K562 (cell line): ENCODE data around the gene BLZF1. TPM values are rescaled to one million over a fixed set of nuclear protein-coding genes. Genes with fewer than 3 reads are reported as not detected.

ENCODE experiments used
- ATAC-seq: fragments of 200-7000 bp; cut with Tn5 transposase; 3 replicates; pipeline ENCODE4 v1.9.1; 2020; ENCODE audit warnings: moderate library complexity
- BruUV-seq: library from RNA; stranded (reverse); fragments of 400-500 nt; replicated peaks from 2 replicates; lab custom pipeline; 2021; lab: Mats Ljungman, UMichigan
- CTCF ChIA-PET: fragments of 300-600 bp; formaldehyde crosslinking; extraction: SDS; loops from one replicate; lab custom pipeline; 2021; ENCODE audit warnings: low intra/inter-chr PET ratio; lab: Yijun Ruan, JAX
- POLR2A ChIA-PET: fragments of 300-600, 350-650 bp; sonication (Branson Sonifier 250); formaldehyde crosslinking; extraction: SDS; loops from one replicate; lab custom pipeline; 2021; ENCODE audit warnings: antibody characterized with exemption, inconsistent platforms; lab: Yijun Ruan, JAX
- DNase-seq, 4 experiments: peaks; one replicate each; pipeline versions ENCODE4 v3.0.0 to v3.0.0-alpha.2; 2011 to 2018; ENCODE audit warnings: low spot score in 3 of 4, mixed read lengths in 3 of 4; ENCODE audit errors: extremely low read depth in 1 of 4
- FAIRE-seq: peaks from 2 replicates; lab custom pipeline; 2011; peaks lifted over from hg19 to GRCh38; lab: Jason Lieb, UNC
- H2AFZ ChIP-seq: 2 replicates; pipeline ENCODE4 v1.6.0; 2011; ENCODE audit warnings: low read depth, low read length, control low read depth, inconsistent platforms
- H3K27ac ChIP-seq: fragments of 200-600 bp; 3 replicates; pipeline ENCODE4 v1.8.0; 2011; ENCODE audit warnings: low read depth, mild to moderate bottlenecking, control low read depth, inconsistent platforms, low read length, moderate library complexity, mixed read lengths; ENCODE audit errors: extremely low read depth
- H3K27me3 ChIP-seq, 2 experiments: fragments of 300-600 bp in 1 of 2; 2 replicates in 1 of 2; 3 replicates in 1 of 2; pipeline versions ENCODE4 v1.6.0 to v1.8.0; 2011; ENCODE audit warnings: inconsistent platforms in 2 of 2, low read length in 2 of 2, mild to moderate bottlenecking in 1 of 2, mixed read lengths in 1 of 2, moderate library complexity in 1 of 2; ENCODE audit not compliant: control insufficient read depth in 2 of 2, insufficient read depth in 2 of 2
- H3K36me3 ChIP-seq: fragments of 300-600 bp; 3 replicates; pipeline ENCODE4 v1.8.0; 2011; ENCODE audit warnings: mild to moderate bottlenecking, low read length, inconsistent platforms; ENCODE audit not compliant: control insufficient read depth, insufficient read depth
- H3K4me1 ChIP-seq, 2 experiments: fragments of 200-600 bp in 1 of 2; replicated peaks in 1 of 2; 2 replicates in 1 of 2; 3 replicates in 1 of 2; pipeline versions ENCODE4 v1.5.1 to v1.8.0; 2011; ENCODE audit warnings: inconsistent platforms in 2 of 2, low read length in 2 of 2, mild to moderate bottlenecking in 1 of 2, mixed read lengths in 1 of 2, moderate library complexity in 1 of 2; ENCODE audit not compliant: control insufficient read depth in 2 of 2, insufficient read depth in 2 of 2
- H3K4me2 ChIP-seq: 2 replicates; pipeline ENCODE4 v1.6.1; 2011; ENCODE audit warnings: low read length, control low read depth, inconsistent platforms, mixed read lengths; ENCODE audit not compliant: insufficient read depth
- H3K4me3 ChIP-seq: fragments of 200-600 bp; sonication (generic), shearing (Covaris generic); 2 replicates; pipeline ENCODE4 v1.5.1; 2016; ENCODE audit warnings: control low read depth, inconsistent platforms
- H3K79me2 ChIP-seq: fragments of 200-600 bp; 3 replicates; pipeline ENCODE4 v1.8.0; 2011; ENCODE audit warnings: low read length, inconsistent platforms; ENCODE audit not compliant: control insufficient read depth, insufficient read depth
- H3K9ac ChIP-seq, 2 experiments: 2 replicates each; pipeline versions ENCODE4 v1.6.0 to v1.6.1; 2011; ENCODE audit warnings: low read depth in 2 of 2, low read length in 2 of 2, control low read depth in 1 of 2, inconsistent platforms in 1 of 2, mild to moderate bottlenecking in 1 of 2, mixed read lengths in 1 of 2; ENCODE audit not compliant: insufficient read depth in 1 of 2
- H3K9me1 ChIP-seq: one replicate; pipeline ENCODE4 v1.6.0; 2011; ENCODE audit warnings: inconsistent platforms, mild to moderate bottlenecking, low read length, moderate library complexity; ENCODE audit not compliant: control insufficient read depth, insufficient read depth
- H3K9me3 ChIP-seq: replicated peaks from 2 replicates; pipeline ENCODE4 v1.5.1; 2011; ENCODE audit warnings: low read depth, low read length, inconsistent platforms; ENCODE audit not compliant: control insufficient read depth, insufficient read depth
- H4K20me1 ChIP-seq: replicated peaks from 2 replicates; pipeline ENCODE4 v1.6.1; 2011; ENCODE audit warnings: low read length, inconsistent platforms, mixed read lengths; ENCODE audit not compliant: control insufficient read depth, insufficient read depth
- ETV6 ChIP-seq, 3 experiments: fragments of 150-350 bp in 1 of 3; sonication (generic) in 1 of 3; formaldehyde crosslinking in 1 of 3; IDR thresholded peaks; 2 replicates each; pipeline versions ENCODE4 v1.6.1 to v1.8.0; 2014 to 2022; ENCODE audit warnings: borderline replicate concordance in 2 of 3, low read depth in 2 of 3, antibody characterized with exemption in 1 of 3, low read length in 1 of 3, mild to moderate bottlenecking in 1 of 3, missing genetic modification reagents in 1 of 3
- LCOR ChIP-seq: sonication (generic); formaldehyde crosslinking; IDR thresholded peaks from 2 replicates; pipeline ENCODE4 v1.8.0; 2022; ENCODE audit warnings: mild to moderate bottlenecking, missing genetic modification reagents
- MGA ChIP-seq: fragments of 450-650 bp; IDR thresholded peaks from 2 replicates; pipeline ENCODE4 v1.6.1; 2016; ENCODE audit warnings: mild to moderate bottlenecking, moderate library complexity
- SIN3A ChIP-seq, 2 experiments: fragments of 150-350 bp in 1 of 2; IDR thresholded peaks; 2 replicates each; pipeline ENCODE4 v1.6.1; 2011 to 2016; ENCODE audit warnings: borderline replicate concordance in 2 of 2, low read depth in 2 of 2, low read length in 2 of 2, mild to moderate bottlenecking in 2 of 2, moderate library complexity in 2 of 2; ENCODE audit not compliant: control insufficient read depth in 1 of 2
- SRSF1 ChIP-seq: fragments of 200-400 bp; formaldehyde crosslinking; IDR thresholded peaks from 2 replicates; pipeline ENCODE4 v1.6.1; 2017; ENCODE audit warnings: mild to moderate bottlenecking, low read depth, low read length, moderate library complexity
- ZNF24 ChIP-seq: fragments of 450-650 bp; IDR thresholded peaks from 2 replicates; pipeline ENCODE4 v1.6.1; 2016
- ZNF316 ChIP-seq: fragments of 450-650 bp; IDR thresholded peaks from 2 replicates; pipeline ENCODE4 v1.6.1; 2016
- ZNF41 ChIP-seq: fragments of 250-450 bp; sonication (Bioruptor Pico); conservative IDR thresholded peaks from 2 replicates; pipeline ENCODE4 v1.4.0; 2020; ENCODE audit warnings: mild to moderate bottlenecking
- WGBS: fragments of 100-300 bp; shearing (Covaris generic); methylation state at CpG from one replicate; pipeline ENCODE4 v1.1.6; 2016; ENCODE audit warnings: low coverage, mixed read lengths; ENCODE audit not compliant: insufficient coverage; ENCODE audit errors: missing lambda C conversion rate; 5-methylcytosine and 5-hydroxymethylcytosine counted together
- in situ Hi-C: fragments of 300-500 bp; cut with MboI; formaldehyde crosslinking; loops from 4 replicates; pipeline ENCODE4 v1.15.0; 2018; ENCODE audit warnings: inconsistent platforms, mixed read lengths
- intact Hi-C: fragments of 100-400 bp; cut with micrococcal nuclease; formaldehyde crosslinking; loops from 2 replicates; pipeline ENCODE4 v1.14.2; 2022
- polyA plus RNA-seq, 8 experiments: library from polyadenylated mRNA; depleted of rRNA in 4 of 8; stranded (reverse) in 5 of 8; unstranded in 3 of 8; fragments of >200 nt; fragmentation: Nextera tagmentation in 2 of 8; fragmentation: Illumina TruSeq in 1 of 8; extraction: Ambion mirVana in 2 of 8; extraction: Trizol in 1 of 8; gene quantifications; 2 replicates each; pipeline versions ENCODE4 v1.2.1 to v1.2.3, GENCODE V29; 2011 to 2014; ENCODE audit warnings: inconsistent platforms in 1 of 8, missing spikeins in 1 of 8
- total RNA-seq, 7 experiments: library from RNA; depleted of rRNA in 6 of 7; stranded (reverse); fragments of >200 nt in 6 of 7; fragmentation: Illumina TruSeq in 2 of 7; extraction: Trizol in 2 of 7; gene quantifications; 2 replicates each; pipeline versions ENCODE4 v1.2.1 to v1.2.3, GENCODE V29; 2011 to 2021; ENCODE audit warnings: low replicate concordance in 1 of 7
- TF ChIP-seq, protein P1 (sequence below): fragments of 250-450 bp; sonication (Bioruptor Pico); IDR thresholded peaks from 2 replicates; pipeline ENCODE4 v1.8.0; 2021; ENCODE audit warnings: mild to moderate bottlenecking, moderate library complexity

BLZF1 gene
- total and polyA plus RNA-seq, 9 of the 15 experiments (the other 6 are each of a cell fraction or from before 2014, with no cell fraction given): 20.5 to 32.8 (median 25.3) TPM

GRCh38 chr1:169338617-169339016, 29.4 kb upstream of the BLZF1 start:
- Histone ChIP-seq H2AFZ (peak overlapping the region; percentile 5), H3K4me1 (peaks cover 3 to 9% of the 10 kb centered on the region in 2 experiments; a peak in 3 of 5 replicates), H3K4me2 (peak overlapping the region; percentile 21; the same call in 1 of the 2 replicates), H3K27me3 (no peaks in the 10 kb centered on the region), H4K20me1 (no peaks in the 10 kb centered on the region), H3K4me3 (no peak overlapping the region), H3K9ac (peak overlapping the region in 1 of 2 experiments; percentile 4; a peak in 1 of 4 replicates), H3K79me2 (no peaks in the 10 kb centered on the region), H3K9me3 (no peaks in the 10 kb centered on the region; the same call in 1 of the 2 replicates), H3K27ac (peak overlapping the region; percentile 37; the same call in 1 of the 3 replicates), H3K9me1 (no peaks in the 10 kb centered on the region), H3K36me3 (no peaks in the 10 kb centered on the region; the same call in 2 of the 3 replicates)
- no TSS peak for BruUV-seq
- WGBS: 9% methylated on average over 2 of the region's 2 CpGs
- intact Hi-C loops: loop anchor here (2.0 kb wide), 1 partner anchor 26 kb away; no protein-coding TSS in a partner anchor
- POLR2A ChIA-PET: interaction anchor here (0.9 to 2.6 kb wide), 4 partner anchors 8 to 27 kb away, joined by 3 to 8 read pairs (median 4); no protein-coding TSS in a partner anchor
- DNase-seq (peak in 1 of 4 experiments; percentile 47), ATAC-seq (peak; percentile 74), FAIRE-seq (peak; percentile 49)
- in situ Hi-C loops: no loop called here
- CTCF ChIA-PET: no interaction called here
- TF ChIP-seq MGA (no peak), LCOR (CRISPR knock-in tag) (no peak), ZNF24 (no peak; the same call in 1 of the 2 replicates), ZNF316 (peak; percentile 85), SRSF1 (no peak), ZNF41 (CRISPR knock-in tag) (no peak), SIN3A (IDR thresholded peaks at IDR 0.05; ENCODE audit: borderline replicate concordance in 2 of 2, control insufficient read depth in 1 of 2, low read depth in 2 of 2, low read length in 2 of 2) (no peak), ETV6 (IDR thresholded peaks at IDR 0.05; ENCODE audit: borderline replicate concordance in 1 of 2, low read depth in 2 of 2, low read length in 1 of 2) (no peak), ETV6 (CRISPR knock-in tag; IDR thresholded peaks at IDR 0.05; ENCODE audit: borderline replicate concordance) (no peak)
- TF ChIP-seq, protein P1, sequence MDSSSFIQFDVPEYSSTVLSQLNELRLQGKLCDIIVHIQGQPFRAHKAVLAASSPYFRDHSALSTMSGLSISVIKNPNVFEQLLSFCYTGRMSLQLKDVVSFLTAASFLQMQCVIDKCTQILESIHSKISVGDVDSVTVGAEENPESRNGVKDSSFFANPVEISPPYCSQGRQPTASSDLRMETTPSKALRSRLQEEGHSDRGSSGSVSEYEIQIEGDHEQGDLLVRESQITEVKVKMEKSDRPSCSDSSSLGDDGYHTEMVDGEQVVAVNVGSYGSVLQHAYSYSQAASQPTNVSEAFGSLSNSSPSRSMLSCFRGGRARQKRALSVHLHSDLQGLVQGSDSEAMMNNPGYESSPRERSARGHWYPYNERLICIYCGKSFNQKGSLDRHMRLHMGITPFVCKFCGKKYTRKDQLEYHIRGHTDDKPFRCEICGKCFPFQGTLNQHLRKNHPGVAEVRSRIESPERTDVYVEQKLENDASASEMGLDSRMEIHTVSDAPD (CRISPR knock-in tag): no peak
